Subcutaneous abdominal adipose tissue (tissue), 5 donors: ENCODE measurements around the gene STRN3.

Experiments
- H3K27ac ChIP-seq: one replicate; pipeline ENCODE4 v1.7.0; 2013; ENCODE audit warnings: low read depth, mild to moderate bottlenecking, inconsistent platforms, low read length, moderate library complexity
- H3K27me3 ChIP-seq, 5 donors: one replicate each; pipeline ENCODE4 v1.7.0; 2013; ENCODE audit warnings: low read length in 5 of 5, inconsistent platforms in 1 of 5; ENCODE audit not compliant: control insufficient read depth in 5 of 5, insufficient read depth in 4 of 5
- H3K36me3 ChIP-seq, 5 donors: one replicate each; pipeline ENCODE4 v1.7.0; 2013; ENCODE audit warnings: low read length in 5 of 5; ENCODE audit not compliant: control insufficient read depth in 5 of 5, insufficient read depth in 5 of 5
- H3K4me1 ChIP-seq, 5 donors: one replicate each; pipeline ENCODE4 v1.7.0; 2013; ENCODE audit warnings: low read length in 5 of 5, mild to moderate bottlenecking in 3 of 5, moderate library complexity in 1 of 5; ENCODE audit not compliant: control insufficient read depth in 5 of 5, insufficient read depth in 5 of 5
- H3K4me3 ChIP-seq, 5 donors: one replicate each; pipeline ENCODE4 v1.7.0; 2013; ENCODE audit warnings: low read length in 5 of 5, low read depth in 1 of 5
- H3K9ac ChIP-seq, 5 donors: one replicate each; pipeline ENCODE4 v1.7.0; 2013; ENCODE audit warnings: low read length in 5 of 5, mild to moderate bottlenecking in 4 of 5, moderate library complexity in 3 of 5
- H3K9me3 ChIP-seq, 5 donors: one replicate each; pipeline ENCODE4 v1.7.0; 2013; ENCODE audit warnings: low read length in 5 of 5; ENCODE audit not compliant: control insufficient read depth in 5 of 5
- donor health status: healthy.
- donor health status: healthy.
- donor health status: healthy.
- donor health status: healthy.
- donor health status: healthy.

STRN3 gene

GRCh38 chr14:30883508-30884294, 142.5 kb downstream of the STRN3 start:
- Histone ChIP-seq H3K4me3 (no peak overlapping the region), H3K9ac (no peak overlapping the region), H3K36me3 (no peaks in the 10 kb centered on the region), H3K27me3 (no peaks in the 10 kb centered on the region), H3K4me1 (no peaks in the 10 kb centered on the region), H3K9me3 (no peaks in the 10 kb centered on the region), H3K27ac (no peak overlapping the region)

GRCh38 chr14:30882431-30882830, 143.7 kb downstream of the STRN3 start:
- Histone ChIP-seq H3K9me3 (no peaks in the 10 kb centered on the region), H3K27ac (no peak overlapping the region), H3K36me3 (no peaks in the 10 kb centered on the region), H3K4me3 (no peak overlapping the region), H3K9ac (no peak overlapping the region), H3K27me3 (no peaks in the 10 kb centered on the region), H3K4me1 (no peaks in the 10 kb centered on the region)

GRCh38 chr14:30876692-30877091, 149.5 kb downstream of the STRN3 start:
- Histone ChIP-seq H3K27me3 (peaks cover 0 to 17% (median 13%) of the 10 kb centered on the region in 5 donors), H3K36me3 (no peaks in the 10 kb centered on the region), H3K4me1 (peaks cover 0 to 22% (median 20%) of the 10 kb centered on the region in 5 donors), H3K4me3 (no peak overlapping the region), H3K9me3 (no peaks in the 10 kb centered on the region), H3K9ac (no peak overlapping the region), H3K27ac (no peak overlapping the region)

- Histone ChIP-seq H3K27me3 (peaks cover 0 to 17% (median 13%) of the 10 kb centered on the region in 5 donors), H3K4me3 (peak overlapping the region in 3 of 5 donors; percentile 39 to 81 (median 64)), H3K4me1 (peaks cover 0 to 22% (median 20%) of the 10 kb centered on the region in 5 donors), H3K27ac (no peak overlapping the region), H3K36me3 (no peaks in the 10 kb centered on the region), H3K9ac (no peak overlapping the region), H3K9me3 (no peaks in the 10 kb centered on the region)
These were observed 150.5 kb downstream of the STRN3 start for GRCh38 chr14:30875788-30876053.

- Histone ChIP-seq H3K27me3 (peaks cover 0 to 17% (median 13%) of the 10 kb centered on the region in 5 donors), H3K9me3 (no peaks in the 10 kb centered on the region), H3K9ac (peak overlapping the region in 3 of 5 donors; percentile 45 to 74 (median 46)), H3K36me3 (no peaks in the 10 kb centered on the region), H3K4me3 (peak overlapping the region; percentile 39 to 82 (median 66)), H3K27ac (no peak overlapping the region), H3K4me1 (peaks cover 0 to 22% (median 20%) of the 10 kb centered on the region in 5 donors)
These were observed 151.0 kb downstream of the STRN3 start for GRCh38 chr14:30874999-30875787.

- Histone ChIP-seq H3K27me3 (peaks cover 0 to 17% (median 13%) of the 10 kb centered on the region in 5 donors), H3K4me3 (peak within 1 kb of the TSS; percentile 50 to 82 (median 66)), H3K36me3 (no peaks in the 10 kb centered on the region), H3K4me1 (peaks cover 0 to 22% (median 20%) of the 10 kb centered on the region in 5 donors), H3K9ac (peak within 1 kb of the TSS in 4 of 5 donors; percentile 45 to 74 (median 52)), H3K9me3 (no peaks in the 10 kb centered on the region), H3K27ac (no peak within 1 kb of the TSS)
These were observed 151.8 kb downstream of the STRN3 start, which contains the start of gene COCH for GRCh38 chr14:30874120-30874998. COCH (plus strand) TSS chr14:30874559; CDS start chr14:30874939, 380 bp downstream.

GRCh38 chr14:30873308-30874119, 152.7 kb downstream of the STRN3 start:
- peak overlapping the region; percentile 50 to 82 (median 66) for H3K4me3 ChIP-seq
- no peak overlapping the region for H3K27ac ChIP-seq
- H3K9me3 ChIP-seq, result no peaks in the 10 kb centered on the region
- peak overlapping the region in 2 of 5 donors; percentile 30 to 68 for H3K9ac ChIP-seq
- H3K27me3 ChIP-seq, result peaks cover 0 to 17% (median 13%) of the 10 kb centered on the region in 5 donors
- peaks cover 0 to 22% (median 20%) of the 10 kb centered on the region in 5 donors for H3K4me1 ChIP-seq
- no peaks in the 10 kb centered on the region for H3K36me3 ChIP-seq

GRCh38 chr14:30872602-30873001, 153.6 kb downstream of the STRN3 start:
- no peaks in the 10 kb centered on the region for H3K36me3 ChIP-seq
- H3K9ac ChIP-seq, result no peak overlapping the region
- H3K4me3 ChIP-seq, result no peak overlapping the region
- H3K9me3 ChIP-seq, result no peaks in the 10 kb centered on the region
- H3K27me3 ChIP-seq, result peaks cover 0 to 17% (median 13%) of the 10 kb centered on the region in 5 donors
- H3K4me1 ChIP-seq, result peaks cover 0 to 22% (median 20%) of the 10 kb centered on the region in 5 donors
- H3K27ac ChIP-seq, result no peak overlapping the region

- H3K4me3 ChIP-seq, result no peak overlapping the region
- no peak overlapping the region for H3K9ac ChIP-seq
- H3K27ac ChIP-seq, result no peak overlapping the region
- H3K4me1 ChIP-seq, result peaks cover 0 to 11% (median 8%) of the 10 kb centered on the region in 5 donors
- no peaks in the 10 kb centered on the region for H3K9me3 ChIP-seq
- H3K36me3 ChIP-seq, result no peaks in the 10 kb centered on the region
- H3K27me3 ChIP-seq, result peaks cover 0 to 5% (median under 1%) of the 10 kb centered on the region in 5 donors
These were observed 156.5 kb downstream of the STRN3 start for GRCh38 chr14:30869551-30870155.
